Vagina (tissue), 2 donors: ENCODE data around the gene RASA3.

Experiments used
- POLR2A ChIP-seq, 2 donors: fragments of 450-650 bp; IDR thresholded peaks; one replicate each; pipeline ENCODE4 v1.6.1; 2017; ENCODE audit warnings: antibody characterized with exemption in 2 of 2, mild to moderate bottlenecking in 2 of 2, moderate library complexity in 2 of 2
- TF ChIP-seq, protein P1 (sequence below), 3 experiments: fragments of 450-650 bp in 2 of 3; fragments of 200-600 bp in 1 of 3; sonication (generic) in 1 of 3; IDR thresholded peaks; one replicate each; pipeline ENCODE4 v1.5.1; 2017 to 2019; ENCODE audit warnings: antibody characterized with exemption in 3 of 3, mild to moderate bottlenecking in 2 of 3, moderate library complexity in 2 of 3

DNA sequence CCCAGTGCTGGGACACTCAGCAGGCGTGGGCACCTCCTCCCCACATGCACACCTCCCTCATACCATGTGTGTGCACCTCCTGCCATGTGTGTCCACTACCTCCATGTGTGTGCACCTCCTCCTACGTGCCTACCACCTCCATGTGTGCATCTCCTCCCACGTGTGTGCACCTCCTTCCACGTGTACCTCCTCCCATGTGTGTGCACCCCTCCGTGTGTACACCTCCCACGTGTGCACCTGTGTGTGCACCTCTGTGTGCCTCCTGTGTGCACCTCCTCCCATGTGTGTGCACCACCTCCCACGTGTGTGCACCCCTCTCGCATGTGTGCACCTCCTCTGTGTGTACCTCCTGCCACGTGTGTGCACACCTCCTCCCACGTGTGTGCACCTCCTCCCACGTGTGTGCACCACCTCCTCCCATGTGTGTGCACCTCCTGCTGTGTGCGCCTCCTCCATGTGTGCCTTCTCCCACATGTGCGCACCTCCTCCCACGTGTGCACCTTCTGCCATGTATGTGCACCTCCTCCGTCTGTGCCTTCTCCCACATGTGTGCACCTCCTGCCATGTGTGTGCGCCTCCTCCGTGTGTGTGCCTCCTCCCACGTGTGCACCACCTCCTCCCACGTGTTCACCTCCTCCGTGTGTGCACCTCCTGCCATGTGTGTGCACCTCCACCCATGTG lies 152.5 kb downstream of the RASA3 start:
- TF ChIP-seq, protein P1, sequence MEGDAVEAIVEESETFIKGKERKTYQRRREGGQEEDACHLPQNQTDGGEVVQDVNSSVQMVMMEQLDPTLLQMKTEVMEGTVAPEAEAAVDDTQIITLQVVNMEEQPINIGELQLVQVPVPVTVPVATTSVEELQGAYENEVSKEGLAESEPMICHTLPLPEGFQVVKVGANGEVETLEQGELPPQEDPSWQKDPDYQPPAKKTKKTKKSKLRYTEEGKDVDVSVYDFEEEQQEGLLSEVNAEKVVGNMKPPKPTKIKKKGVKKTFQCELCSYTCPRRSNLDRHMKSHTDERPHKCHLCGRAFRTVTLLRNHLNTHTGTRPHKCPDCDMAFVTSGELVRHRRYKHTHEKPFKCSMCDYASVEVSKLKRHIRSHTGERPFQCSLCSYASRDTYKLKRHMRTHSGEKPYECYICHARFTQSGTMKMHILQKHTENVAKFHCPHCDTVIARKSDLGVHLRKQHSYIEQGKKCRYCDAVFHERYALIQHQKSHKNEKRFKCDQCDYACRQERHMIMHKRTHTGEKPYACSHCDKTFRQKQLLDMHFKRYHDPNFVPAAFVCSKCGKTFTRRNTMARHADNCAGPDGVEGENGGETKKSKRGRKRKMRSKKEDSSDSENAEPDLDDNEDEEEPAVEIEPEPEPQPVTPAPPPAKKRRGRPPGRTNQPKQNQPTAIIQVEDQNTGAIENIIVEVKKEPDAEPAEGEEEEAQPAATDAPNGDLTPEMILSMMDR (IDR thresholded peaks at IDR 0.05): no peak
- no peak for TF ChIP-seq POLR2A (IDR thresholded peaks at IDR 0.05)
